Astrocyte of the cerebellum (primary cell): Measurements from ENCODE around the gene SH3BGR.

Experiments used
- DNase-seq: peaks from one replicate; pipeline ENCODE4 v3.0.0-alpha.2; 2011; ENCODE audit warnings: low read depth
- H3K4me3 ChIP-seq: 2 replicates; pipeline ENCODE4 v1.5.1; 2011; ENCODE audit warnings: mild to moderate bottlenecking, low read depth, low read length, moderate library complexity
- in situ Hi-C: cut with HindIII; loops from 2 replicates; pipeline ENCODE4 v1.10.0; 2017; ENCODE audit warnings: low sequenced_read_pairs
- TF ChIP-seq, protein P1 (sequence below): IDR thresholded peaks from 2 replicates; pipeline ENCODE4 v1.5.1; 2012; ENCODE audit warnings: low read length, low read depth, moderate library complexity, mild to moderate bottlenecking; ENCODE audit errors: missing control alignments

SH3BGR gene

DNA sequence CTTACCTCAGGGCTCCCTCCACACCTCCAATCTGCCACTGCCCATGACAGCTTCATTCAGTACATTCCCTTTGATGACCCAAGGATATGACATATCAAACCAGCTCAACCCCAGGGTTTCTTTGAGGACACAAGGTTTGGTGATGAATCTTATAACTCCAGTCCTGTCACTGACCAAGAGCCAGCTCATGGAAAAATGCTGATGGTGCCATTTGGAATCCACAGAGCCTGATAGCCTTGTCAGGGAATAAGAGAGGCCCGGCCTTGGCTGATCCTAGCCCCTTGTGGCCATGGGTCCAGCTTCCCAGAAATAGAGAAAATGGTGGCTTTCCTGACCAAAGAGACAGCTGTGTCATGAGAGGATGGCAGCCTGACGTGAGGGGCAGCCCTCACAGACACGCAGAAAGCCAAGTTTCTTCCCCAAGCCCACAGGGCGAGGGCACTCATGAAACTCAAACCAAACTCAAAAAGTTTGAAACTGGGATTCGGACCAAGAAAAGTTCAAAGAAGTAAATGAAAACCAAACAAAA is 75.4 kb downstream of the SH3BGR start:
- TF ChIP-seq, protein P1, sequence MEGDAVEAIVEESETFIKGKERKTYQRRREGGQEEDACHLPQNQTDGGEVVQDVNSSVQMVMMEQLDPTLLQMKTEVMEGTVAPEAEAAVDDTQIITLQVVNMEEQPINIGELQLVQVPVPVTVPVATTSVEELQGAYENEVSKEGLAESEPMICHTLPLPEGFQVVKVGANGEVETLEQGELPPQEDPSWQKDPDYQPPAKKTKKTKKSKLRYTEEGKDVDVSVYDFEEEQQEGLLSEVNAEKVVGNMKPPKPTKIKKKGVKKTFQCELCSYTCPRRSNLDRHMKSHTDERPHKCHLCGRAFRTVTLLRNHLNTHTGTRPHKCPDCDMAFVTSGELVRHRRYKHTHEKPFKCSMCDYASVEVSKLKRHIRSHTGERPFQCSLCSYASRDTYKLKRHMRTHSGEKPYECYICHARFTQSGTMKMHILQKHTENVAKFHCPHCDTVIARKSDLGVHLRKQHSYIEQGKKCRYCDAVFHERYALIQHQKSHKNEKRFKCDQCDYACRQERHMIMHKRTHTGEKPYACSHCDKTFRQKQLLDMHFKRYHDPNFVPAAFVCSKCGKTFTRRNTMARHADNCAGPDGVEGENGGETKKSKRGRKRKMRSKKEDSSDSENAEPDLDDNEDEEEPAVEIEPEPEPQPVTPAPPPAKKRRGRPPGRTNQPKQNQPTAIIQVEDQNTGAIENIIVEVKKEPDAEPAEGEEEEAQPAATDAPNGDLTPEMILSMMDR: no peak
- in situ Hi-C loops: no loop called here
- no peak overlapping the region for H3K4me3 ChIP-seq
- DNase-seq: no peak

DNA sequence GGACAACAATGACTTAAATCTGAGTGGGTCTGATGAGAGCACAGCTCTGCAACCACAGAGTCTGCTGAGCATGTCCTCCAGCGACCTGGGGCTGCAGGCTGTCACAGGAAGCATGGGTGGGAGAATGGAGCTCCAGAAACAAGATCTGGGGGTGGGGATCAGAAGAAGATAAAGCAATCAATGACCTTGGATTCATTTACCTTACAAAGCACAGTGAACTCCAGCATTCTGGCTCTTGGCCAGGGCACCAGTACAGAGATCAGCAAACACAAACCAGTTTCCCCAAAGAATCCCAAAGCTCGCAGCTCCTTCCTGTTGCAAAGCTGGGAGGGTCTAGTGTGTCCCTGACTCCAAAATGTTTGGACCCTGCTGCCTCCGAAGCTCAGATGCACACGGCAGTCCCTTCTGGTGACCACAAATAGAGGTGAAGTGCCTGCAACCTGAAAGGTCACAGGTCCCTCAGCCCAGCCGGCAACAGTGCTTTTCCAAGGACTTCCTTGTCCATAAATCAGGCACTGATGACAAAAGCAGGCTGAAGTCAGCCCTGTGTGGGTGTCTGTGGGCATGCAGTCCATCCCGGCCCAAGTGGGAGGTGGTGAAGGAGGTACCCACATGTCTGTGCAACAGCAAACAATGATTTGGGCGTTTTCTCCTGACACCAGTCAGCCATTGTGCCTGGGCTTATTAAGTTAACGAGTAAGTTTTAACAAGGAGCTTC is 76.1 kb downstream of the SH3BGR start:
- no peak for DNase-seq
- no peak overlapping the region for H3K4me3 ChIP-seq
- in situ Hi-C loops: no loop called here
- TF ChIP-seq, protein P1: no peak

DNA sequence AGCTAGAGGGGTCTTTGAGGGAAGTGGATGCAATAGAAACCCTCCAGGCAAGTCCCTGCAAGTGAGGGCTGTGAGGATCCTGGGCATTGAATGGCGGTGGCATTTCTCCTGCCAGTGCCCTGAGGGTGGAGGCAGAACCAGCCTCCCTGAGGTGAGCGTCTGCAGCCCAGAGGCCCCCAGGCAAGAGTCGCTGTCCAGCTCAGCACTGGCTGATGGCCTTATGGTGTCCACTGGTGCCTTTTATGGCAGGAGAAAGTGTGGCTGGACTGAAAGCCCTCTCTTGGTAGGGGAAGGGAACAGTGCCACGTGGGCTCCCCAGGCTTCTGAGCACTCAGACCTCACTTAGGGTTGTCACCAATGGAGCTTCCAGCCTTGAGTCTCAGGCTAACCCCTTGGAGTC is 77.3 kb downstream of the SH3BGR start:
- no peak for DNase-seq
- H3K4me3 ChIP-seq: no peak overlapping the region
- TF ChIP-seq, protein P1: no peak
- in situ Hi-C loops: no loop called here

DNA sequence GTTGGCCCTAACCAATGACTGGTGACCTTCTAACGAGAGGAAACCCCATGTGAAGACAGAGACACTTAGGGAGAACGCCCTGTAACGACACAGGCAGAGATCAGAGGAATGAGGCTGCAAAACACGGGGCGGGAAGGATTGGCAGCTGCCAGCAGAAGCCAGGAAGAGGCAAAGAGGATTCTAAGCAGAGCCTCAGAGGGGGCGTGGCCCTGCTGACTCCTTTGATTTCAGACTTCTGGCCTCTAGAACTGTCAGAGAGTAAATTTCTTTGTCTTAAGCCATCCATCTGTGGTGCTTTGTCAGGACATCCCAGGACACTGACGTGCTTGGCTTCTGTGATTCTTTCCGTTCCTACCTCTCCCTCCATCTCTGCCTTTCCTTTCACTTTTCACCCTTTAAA is 79.3 kb downstream of the SH3BGR start:
- in situ Hi-C loops: no loop called here
- no peak overlapping the region for H3K4me3 ChIP-seq
- TF ChIP-seq, protein P1: no peak

DNA sequence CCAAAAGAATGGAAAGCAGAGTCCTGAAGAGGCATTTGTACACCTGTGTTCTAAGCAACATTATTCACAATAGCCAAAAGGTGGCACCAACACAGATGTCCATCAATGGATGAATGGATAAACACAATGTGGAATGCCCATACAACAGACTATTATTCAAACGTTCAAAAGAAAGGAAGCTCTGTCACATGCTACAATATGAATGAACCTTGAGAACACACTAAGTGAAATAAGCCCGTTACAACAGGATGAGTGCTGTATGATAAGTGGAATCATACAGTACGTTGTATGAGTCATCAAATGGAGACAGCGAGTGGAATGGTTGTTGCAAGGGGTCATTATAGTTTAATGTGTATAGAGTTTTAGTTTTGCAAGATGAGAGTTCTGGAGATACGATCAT is 80.1 kb downstream of the SH3BGR start:
- in situ Hi-C loops: no loop called here
- TF ChIP-seq, protein P1: no peak
- no peak overlapping the region for H3K4me3 ChIP-seq
- DNase-seq: no peak

More for the DNA sequence above, 79.3 kb downstream of the SH3BGR start:
- no peak for DNase-seq

DNA sequence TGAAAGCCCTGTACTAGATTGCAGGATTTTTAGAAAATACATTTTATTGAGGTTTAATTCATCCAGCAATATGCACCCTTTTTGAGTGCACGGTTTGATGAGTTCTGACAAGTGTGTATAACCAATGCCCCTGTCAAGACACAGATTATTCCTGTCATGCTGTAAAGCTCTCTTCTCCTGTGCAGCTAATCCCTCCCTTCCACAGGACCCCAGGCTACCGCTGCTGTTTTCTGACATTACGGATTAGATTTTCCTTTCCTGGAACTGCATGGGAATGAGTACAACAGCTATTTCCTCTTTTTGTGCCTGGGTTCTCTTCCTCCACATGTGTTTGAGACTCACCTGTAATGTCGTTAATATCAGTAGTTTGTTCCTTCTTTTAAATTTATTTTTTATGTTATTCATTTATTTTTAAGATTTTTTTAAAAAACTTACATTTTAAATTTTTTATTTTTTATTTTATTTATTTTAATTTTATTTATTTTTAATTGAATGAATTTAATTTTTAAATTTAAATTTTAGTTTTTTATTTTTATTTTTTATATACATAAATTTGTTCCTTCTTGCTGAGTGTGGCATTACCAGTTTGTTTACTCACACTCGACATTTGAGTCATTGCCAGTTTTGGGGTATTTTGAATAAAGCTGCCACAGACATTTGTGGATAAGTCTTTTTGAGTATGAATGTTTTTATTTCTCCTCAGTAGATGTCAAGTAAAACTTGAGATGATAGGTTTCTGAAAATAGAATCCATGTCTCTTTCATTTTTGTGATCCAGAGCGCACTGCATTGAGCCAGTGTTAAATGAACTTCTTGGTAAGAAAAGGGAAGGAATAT is 82.0 kb downstream of the SH3BGR start:
- in situ Hi-C loops: no loop called here
- no peak for DNase-seq
- TF ChIP-seq, protein P1: no peak
- H3K4me3 ChIP-seq: no peak overlapping the region
